IMR-90 (cell line): ENCODE results near the gene PSMD14.

ENCODE experiments used
- CTCF ChIP-seq: conservative IDR thresholded peaks from 2 replicates; pipeline ENCODE4 v1.5.1; 2012; ENCODE audit warnings: mild to moderate bottlenecking, low read depth, low read length, improper control_type of control experiment
- FOS ChIP-seq: fragments of 150-350 bp; IDR thresholded peaks from 2 replicates; pipeline ENCODE4 v1.6.1; 2016; ENCODE audit warnings: low read depth, low read length
- MAFK ChIP-seq: IDR thresholded peaks from 2 replicates; pipeline ENCODE4 v1.6.1; 2012; ENCODE audit warnings: low read depth, low read length, improper control_type of control experiment
- MXI1 ChIP-seq: IDR thresholded peaks from 2 replicates; pipeline ENCODE4 v1.6.1; 2012; ENCODE audit warnings: low read depth, mild to moderate bottlenecking, low read length, moderate library complexity, borderline replicate concordance
- POLR2A ChIP-seq: IDR thresholded peaks from 2 replicates; pipeline ENCODE4 v1.6.1; 2012; ENCODE audit warnings: mild to moderate bottlenecking, low read depth, low read length
- RAD21 ChIP-seq: IDR thresholded peaks from 2 replicates; pipeline ENCODE4 v1.6.1; 2012; ENCODE audit warnings: low read length, improper control_type of control experiment
- RFX5 ChIP-seq: IDR thresholded peaks from 2 replicates; pipeline ENCODE4 v1.8.0; 2012; ENCODE audit warnings: low read depth, mild to moderate bottlenecking, low read length, moderate library complexity
- SMC3 ChIP-seq: fragments of 150-350 bp; IDR thresholded peaks from 2 replicates; pipeline ENCODE4 v1.6.1; 2016; ENCODE audit warnings: low read depth, mild to moderate bottlenecking, antibody characterized with exemption, low read length, moderate library complexity
- USF2 ChIP-seq: fragments of 150-350 bp; IDR thresholded peaks from 2 replicates; pipeline ENCODE4 v1.6.1; 2017; ENCODE audit warnings: mild to moderate bottlenecking, antibody characterized with exemption, low read length, low read depth

GRCh38 chr2:161426922-161427663 lies 118.9 kb downstream of the PSMD14 start:
- no peak; the same call in 1 of the 2 replicates for TF ChIP-seq CTCF
- TF ChIP-seq SMC3, result 0 out of 2 replicates have a peak, but pooled peaks have one; percentile 11
- TF ChIP-seq MAFK, result no peak
- TF ChIP-seq POLR2A, result no peak
- no peak for TF ChIP-seq USF2
- TF ChIP-seq FOS, result no peak
- 0 out of 2 replicates have a peak, but pooled peaks have one; percentile 10 for TF ChIP-seq RAD21
- no peak for TF ChIP-seq MXI1
- TF ChIP-seq RFX5, result no peak
